ENCODE measurements around the gene IL12B. TPM values are rescaled to one million over a fixed set of nuclear protein-coding genes. Genes with fewer than 3 reads are reported as not detected.
A peak's percentile ranks its signal among the peaks of the same experiment; 100 is the strongest.
"Not testable (repeated sequence)": the region's sequence is repeated elsewhere in the genome, so short reads cannot be mapped to it uniquely, and the experiment has no call there.

Gene IL12B
- not detected in 2 replicates for total RNA-seq

DNA sequence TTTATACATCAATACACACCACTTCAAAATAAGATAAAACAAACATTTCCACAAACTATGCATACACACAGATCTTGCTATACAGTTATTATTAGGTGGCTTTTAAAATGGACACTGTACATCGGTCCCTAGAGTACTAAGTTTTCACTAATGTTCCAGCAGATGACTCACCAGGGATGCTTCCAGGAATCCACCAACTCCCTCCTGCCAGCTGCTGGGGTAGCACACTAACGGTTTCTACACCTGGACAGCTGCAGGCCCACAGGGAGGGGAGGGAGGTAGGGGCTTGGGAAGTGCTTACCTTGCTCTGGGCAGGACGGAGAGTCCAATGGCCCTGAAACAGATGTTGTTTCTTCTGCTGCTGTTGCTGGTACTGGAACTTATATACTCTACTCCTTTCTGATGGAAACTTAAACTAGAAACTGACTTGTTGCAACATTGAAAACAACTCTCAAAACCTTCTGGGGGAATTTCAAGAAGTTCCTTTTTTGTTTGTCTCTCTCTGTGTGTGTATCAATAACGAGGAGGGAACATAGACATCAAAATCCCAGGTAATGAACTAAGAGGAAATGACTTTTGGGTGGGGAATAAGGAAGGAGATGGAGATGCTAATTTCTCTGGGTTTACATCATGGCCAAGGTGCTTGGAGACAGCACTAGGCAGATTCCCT lies at the start of gene IL12B:
Gene IL12B (minus strand): TSS at position 357 of the 670 bp plus-strand sequence. CDS start 3,705 bp downstream, outside the sequence.
- DNase-seq (ENCODE audit: low read depth in 2 of 2): no peak

DNA sequence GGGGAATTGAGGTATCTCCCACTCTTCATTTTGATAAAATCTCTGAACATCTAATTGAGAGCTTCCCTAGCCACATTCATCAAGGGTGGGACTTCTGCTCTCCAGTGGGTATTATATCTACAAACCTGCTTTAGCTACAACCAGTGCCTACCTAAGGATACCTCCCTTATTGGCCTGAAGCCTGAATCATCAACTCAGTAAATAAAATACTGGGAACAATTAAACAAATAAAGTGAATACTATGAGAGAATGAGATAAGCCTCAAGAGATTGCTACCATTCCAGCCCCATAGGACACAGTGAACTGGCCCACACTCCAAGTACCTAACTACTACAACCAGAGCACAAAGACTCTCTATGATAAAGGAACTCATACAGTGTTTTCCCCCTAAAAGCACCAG lies 47.4 kb upstream of the IL12B start:
- DNase-seq (ENCODE audit: low read depth in 2 of 2): no peak

DNA sequence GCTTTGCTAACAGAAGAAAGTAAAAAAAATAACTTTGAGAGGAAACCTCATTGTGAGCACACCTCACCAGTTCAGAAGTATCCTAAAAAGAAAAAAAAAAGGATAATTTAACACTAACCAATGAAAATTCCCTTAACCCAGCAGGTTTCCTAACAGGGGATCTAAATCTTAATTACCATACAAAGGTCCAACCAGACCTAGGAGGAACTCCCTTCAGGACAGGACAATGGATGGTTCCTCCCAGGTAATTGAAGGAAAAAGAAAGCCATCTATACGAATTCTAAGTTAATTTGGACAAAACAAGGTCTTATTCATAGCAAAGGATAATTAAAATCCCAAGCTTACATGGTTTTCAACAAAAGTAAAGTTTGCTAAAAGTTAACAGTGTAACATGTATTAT lies 37.6 kb upstream of the IL12B start:
- DNase-seq (ENCODE audit: low read depth in 2 of 2): not testable (repeated sequence)

DNA sequence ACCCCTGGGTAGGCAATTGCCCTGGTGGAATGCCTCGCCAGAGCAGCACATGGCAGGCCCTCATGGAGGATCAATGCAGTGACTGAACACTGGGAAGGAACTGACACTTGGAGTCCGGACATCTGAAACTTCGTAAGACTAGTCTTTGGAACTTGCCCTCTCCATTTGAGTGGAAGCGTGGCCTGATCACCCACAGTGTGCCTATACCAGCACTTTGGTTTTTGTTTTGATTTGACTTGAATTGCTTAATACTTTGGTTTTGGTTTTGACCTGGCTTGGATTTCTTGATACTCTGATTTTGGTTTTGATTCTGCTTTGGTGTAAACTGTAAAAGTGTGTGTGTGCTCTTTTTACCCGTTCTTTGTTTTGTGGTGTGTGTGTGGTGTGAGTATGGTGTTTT lies 36.5 kb upstream of the IL12B start:
- not testable (repeated sequence) for DNase-seq (ENCODE audit: low read depth in 2 of 2)

DNA sequence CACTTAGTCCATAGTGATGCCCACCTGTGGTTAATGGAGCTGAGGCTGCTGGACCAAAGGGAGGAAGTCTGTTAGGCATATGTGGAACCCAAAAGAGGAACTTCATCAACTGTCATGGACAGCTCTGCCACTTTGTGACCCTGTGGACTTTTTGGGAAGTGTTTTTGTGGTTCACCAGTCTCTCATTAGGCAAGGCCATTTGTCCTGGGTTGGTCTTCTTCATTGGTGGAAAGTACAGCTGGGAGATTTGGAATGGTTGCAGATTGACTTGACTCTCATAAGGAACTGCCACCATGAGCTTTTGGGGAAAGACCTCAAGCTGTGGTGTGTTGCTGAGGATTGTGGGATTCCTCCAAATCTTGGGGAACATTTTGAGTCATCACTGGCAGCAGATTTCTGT lies 31.9 kb upstream of the IL12B start:
- no peak for DNase-seq (ENCODE audit: low read depth in 2 of 2)

DNA sequence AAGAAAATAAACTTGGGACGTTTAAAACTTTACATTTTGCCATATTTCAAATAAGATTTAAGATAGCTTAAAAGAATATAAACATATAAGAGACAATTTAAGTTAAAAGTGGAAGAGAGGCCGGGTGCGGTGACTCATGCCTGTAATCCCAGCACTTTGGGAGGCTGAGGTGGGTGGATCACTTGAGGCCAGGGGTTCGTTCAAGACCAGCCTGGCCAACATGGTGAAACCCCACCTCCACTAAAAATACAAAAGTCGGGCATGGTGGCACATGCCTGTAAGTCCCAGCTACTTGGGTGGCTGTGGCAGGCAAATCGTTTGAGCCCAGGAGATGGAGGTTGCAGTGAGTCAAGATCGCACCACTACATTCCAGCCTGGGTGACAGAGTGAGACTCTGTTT lies 29.6 kb upstream of the IL12B start:
- DNase-seq (ENCODE audit: low read depth in 2 of 2): not testable (repeated sequence)

DNA sequence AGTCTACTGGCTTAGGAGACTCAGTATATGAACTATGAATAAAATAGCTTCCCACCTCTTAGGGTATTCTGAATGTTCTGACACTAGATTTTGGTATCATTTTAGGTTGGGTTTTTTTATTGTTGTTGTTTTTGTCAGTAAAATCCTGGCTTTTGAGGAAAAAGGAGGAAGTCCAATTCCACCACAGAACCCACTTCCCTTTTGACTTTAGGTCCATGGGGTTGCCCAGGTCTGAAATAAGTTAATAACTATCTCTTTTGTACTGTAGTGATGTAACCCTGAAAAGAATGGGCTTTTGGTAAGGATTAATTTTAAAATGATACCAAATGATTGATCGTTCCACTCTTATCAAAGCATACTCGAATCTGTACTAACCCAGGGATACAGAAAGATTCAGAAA lies 29.1 kb upstream of the IL12B start:
- DNase-seq (ENCODE audit: low read depth in 2 of 2): no peak

DNA sequence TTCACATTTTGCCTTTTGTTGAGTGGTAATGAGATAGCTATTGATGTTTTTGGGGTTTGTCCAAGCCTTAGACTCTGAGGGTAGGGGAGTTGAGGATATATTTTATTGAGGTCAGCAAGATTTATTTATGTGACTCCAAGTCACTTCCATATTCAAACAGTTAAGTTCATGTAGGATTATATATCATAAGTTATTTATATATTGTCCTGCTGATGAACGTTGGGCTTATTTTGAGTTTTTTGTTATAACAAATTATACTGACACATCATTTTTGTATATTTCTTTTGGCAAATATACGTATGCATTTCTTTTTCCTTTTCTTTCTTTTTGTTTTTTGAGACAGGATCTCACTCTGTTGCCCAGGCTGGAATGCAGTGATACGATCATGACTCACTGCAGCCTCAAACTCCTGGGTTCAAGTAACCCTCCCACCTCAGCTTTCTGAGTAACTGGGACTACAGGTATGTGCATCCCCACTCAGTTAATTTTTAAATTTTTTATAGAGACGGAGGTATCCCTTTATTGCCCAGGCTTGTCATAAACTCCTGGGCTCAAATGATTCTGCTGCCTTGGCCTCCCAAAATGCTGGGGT lies 23.5 kb upstream of the IL12B start:
- no peak for DNase-seq (ENCODE audit: low read depth in 2 of 2)

DNA sequence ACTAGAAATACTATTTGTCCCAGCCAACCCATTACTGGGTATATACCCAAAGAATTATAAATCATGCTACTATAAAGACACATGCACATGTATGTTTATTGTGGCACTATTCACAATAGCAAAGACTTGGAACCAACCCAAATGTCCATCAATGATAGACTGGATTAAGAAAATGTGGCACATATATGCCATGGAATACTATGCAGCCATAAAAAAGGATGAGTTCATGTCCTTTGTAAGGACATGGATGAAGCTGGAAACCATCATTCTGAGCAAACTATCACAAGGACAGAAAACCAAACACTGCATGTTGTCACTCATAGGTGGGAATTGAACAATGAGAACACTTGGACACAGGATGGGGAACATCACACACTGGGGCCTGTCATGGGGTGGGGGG lies 20.4 kb upstream of the IL12B start:
- not testable (repeated sequence) for DNase-seq (ENCODE audit: low read depth in 2 of 2)

DNA sequence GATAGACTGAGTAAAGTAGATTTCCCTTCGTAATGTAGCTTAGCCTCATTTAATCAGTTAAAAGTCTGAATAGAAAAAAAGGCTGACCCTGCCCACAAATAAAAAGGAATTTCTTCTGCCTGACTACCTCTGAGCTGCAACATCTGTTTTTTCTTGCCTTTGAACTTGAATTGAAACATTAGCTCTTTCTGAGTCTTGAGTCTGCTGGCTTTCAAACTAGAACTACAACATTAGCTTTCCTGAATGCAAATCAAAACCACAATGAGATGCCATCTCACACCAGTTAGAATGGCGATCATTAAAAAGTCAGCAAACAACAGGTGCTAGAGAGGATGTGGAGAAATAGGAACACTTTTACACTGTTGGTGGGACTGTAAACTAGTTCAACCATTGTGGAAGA lies 19.9 kb upstream of the IL12B start:
- not testable (repeated sequence) for DNase-seq (ENCODE audit: low read depth in 2 of 2)

DNA sequence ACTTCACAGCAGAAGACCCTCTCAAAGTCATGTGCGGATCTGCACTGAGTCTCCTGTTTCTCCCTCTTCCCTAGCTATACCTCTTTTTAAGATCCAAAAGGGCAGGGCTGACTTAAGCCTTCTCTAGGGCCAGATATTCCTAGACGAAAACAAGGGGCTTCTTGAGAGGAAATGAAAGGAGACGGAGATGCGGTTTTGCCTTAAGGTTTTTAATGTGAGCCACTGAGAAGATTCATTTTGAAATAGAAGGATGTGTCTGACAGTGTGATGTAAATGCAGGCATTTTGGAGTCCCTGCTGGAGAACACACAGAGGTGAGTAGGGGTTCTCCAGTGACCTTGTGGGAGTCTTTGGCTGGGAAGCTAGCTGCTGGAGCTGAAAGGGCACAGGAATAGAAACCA lies 15.6 kb upstream of the IL12B start:
- no peak for DNase-seq (ENCODE audit: low read depth in 2 of 2)

DNA sequence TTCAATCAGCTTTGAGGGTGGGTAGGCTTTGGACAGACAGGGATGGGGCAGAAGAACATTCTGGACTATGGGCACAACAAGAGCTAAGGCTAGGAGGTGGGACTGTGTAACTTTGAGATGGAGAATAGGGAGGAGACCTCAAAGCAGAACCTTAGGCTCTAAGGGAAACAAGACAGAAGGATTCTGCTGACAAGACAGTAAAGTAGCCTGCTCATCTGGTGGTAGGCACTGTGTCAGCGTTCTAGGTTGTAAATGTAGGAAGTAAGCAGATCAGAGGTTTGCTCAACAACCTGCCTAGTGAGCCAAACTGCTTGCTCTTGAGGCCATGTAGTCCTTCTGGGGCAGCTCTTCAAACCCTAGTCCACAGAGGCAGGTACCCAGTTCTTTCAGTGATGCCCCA lies 15.0 kb upstream of the IL12B start:
- no peak for DNase-seq (ENCODE audit: low read depth in 2 of 2)

DNA sequence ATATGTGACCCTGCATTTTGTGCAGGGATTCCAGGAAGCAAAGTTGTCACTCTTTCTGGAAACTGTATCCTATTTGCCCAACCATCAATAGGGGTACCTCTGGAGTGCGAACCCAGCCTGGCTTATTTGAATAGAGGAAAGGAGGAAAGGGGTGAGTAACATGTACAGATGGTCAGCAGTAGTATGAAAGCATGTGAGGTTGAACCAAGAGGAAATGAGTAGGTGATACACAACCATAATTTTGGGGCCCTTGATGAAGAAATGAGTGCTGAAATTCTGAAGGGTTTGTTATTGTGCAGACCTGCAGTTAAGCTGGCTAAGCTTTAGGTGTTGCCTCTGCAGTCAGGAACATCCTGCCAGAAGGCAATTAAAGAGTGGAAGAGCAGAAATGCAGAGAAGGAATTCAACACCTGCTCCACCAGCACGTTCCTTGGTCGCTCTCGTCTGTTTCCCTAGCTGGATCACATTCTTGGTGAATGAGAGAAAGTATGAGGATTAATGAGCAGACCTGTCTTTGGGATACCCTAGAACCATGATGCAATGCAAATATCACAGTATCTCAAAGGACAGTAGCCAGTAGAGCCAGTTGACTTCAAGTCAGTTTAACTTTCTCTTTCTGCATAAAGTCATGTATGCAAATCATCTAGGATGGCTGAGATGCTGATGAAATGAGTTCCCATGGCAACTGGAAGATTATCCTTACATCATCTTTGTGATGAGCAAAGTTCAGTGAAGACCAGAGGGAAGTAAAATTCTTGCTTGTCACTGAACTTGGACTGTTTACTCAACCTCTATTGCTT lies 13.2 kb upstream of the IL12B start:
- no peak for DNase-seq (ENCODE audit: low read depth in 2 of 2)

DNA sequence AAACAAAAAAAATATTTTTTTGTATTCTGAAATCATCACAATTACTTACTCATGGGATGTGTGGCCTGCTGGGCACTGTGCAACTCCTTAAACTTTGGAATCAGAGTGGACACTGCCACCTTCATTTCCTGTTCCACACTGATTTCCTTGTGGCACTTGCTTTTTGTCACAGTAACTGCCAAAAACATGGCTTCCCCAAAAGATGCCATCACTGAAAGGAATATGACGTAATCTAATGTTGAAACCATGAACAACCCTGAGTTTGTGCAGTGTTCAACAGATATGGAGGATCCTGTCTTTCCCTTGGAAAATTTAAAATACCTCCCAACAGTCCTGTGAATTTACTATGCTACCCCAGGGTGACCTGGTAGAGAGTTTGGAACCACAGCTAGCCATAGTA lies 12.6 kb upstream of the IL12B start:
- DNase-seq (ENCODE audit: low read depth in 2 of 2): no peak

DNA sequence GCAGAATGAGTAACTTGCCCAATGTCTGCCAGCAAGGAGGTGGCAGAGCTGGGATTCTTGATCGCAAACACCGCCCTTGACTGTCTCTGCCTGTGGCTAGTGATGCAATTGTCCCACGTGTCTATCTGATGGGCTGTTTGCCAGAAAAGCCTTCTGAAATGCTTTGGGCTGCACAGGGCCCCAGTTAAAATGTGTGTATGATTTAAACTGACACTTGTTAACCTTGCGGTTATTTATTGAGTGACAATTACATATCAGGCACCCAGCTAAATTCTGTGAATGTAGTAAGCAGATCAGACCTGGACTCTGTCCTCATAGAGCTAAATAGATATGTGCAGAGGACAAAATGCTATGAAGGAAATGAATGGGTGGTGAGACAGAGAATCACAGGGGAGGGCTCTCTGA lies 11.6 kb upstream of the IL12B start:
- peak; percentile 25 to 42 for DNase-seq (ENCODE audit: low read depth in 2 of 2)

DNA sequence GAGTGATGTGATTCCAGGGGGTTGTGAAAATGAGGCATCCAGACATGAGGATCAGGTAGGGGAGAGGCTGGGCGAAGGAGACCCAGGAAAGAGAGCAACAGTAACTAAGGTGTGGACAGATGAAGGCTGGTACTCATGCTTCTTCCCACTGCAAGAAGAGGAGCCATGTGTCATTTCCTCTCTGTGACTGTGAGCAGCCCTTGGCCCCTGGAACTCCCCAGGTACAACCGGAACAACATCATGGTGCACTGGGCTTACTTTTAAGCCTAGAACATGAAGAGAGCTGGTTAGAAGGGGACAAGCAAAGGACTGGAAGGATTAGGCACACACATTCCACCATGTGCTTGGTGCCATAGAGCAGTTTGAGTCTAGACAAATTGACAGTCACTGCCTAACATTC lies 10.9 kb upstream of the IL12B start:
- no peak for DNase-seq (ENCODE audit: low read depth in 2 of 2)

DNA sequence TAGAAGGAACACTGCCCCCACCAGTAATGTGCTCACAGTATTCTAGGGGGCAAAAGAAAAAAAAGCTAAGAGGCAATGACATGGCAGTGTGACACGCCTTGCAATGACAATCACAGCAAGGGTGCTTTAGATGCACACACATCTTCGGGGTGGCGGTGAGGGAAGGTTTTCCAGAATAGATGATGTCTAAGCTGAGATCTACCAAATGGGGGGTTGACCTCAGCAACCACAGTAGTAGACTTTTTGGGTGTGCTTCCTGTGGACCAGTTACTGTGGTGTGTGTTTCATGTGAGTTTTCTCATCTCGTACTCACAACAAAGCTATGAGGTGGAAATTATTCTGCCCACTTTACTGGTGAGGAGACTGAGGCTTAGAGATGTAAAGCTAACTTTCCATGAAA lies 10.2 kb upstream of the IL12B start:
- DNase-seq (ENCODE audit: low read depth in 2 of 2): no peak

DNA sequence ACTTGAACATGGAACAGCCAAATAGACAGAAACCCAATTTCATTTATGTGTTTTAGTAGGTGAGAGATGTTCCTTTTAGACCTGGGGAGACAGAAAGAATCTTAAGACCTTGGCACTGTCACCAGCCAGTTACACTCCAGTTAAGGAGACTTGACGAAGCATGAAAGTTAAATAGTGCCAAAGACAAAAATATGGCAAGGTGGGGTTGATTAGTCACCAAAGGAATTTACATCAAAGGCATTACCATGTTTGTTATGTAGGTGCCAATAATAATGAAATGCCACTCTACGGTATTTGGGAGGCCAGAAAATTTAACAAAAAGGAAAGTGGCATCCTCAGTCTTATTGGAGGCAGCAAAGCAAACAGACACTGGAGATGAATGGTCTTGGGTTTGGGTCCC lies 9.2 kb upstream of the IL12B start:
- DNase-seq (ENCODE audit: low read depth in 2 of 2): no peak

DNA sequence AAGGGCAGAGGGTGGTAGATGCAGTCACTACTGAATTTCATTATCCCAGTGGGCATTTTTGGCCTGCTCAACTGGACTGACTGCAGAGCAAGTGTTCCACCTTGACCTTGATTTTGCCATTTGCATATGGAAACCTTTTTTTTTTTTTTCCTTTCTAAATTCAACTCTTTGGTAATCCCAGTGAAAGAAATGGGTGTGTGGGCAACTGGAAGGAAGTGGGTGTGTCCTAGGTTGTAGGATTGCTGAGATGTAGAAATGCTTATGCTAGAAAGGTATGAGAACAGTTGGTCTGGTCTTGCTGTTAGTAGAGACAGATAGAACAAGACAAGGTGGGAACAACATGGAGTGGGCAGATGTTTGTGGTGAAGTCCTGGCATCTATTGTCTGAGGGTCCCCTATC lies 7.8 kb upstream of the IL12B start:
- DNase-seq (ENCODE audit: low read depth in 2 of 2): no peak

DNA sequence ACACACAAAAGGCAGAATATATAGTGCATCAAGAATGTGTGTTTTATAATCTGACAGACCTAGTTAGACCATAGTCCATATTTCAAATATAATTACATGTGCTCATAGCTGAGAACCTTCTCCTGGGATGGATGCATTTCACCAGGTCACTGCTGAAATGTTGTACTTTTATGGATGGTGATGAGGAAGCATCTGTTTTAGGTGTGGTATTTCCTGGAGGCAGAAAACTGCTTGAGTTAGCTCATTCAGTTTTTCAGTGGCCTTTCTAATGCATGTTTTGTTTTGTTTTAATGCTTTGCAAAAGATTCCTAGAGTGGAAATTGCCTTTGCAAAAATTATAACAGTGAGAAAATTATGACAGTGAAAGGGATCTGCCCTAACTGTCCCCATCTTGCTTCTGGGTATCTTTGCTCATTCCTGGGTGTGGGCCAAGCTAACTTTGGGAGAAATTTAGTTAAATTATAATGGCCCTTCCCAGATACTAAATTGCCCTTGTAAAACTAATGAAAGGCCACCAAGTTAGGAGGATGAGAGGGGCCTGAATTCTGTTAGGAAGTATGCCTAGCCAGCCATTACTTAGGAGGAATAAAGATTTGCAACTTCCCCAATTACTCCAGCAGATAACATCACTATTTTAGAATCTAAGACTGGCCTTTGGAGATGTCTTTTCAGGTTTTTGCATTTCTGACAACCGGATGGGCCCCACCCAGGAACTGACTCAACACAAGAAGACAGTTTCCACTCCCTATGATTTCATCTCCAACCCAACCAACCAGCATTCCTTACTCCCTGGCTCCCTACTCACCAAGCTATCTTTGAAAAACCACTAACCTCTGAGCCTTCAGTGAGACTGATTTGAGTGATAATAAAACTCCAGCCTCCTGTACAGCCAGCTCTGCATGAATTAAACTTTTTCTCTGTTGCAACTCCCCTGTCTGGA lies 7.0 kb upstream of the IL12B start:
- peak in 1 of 2 donors; percentile 4 for DNase-seq (ENCODE audit: low read depth in 2 of 2)

DNA sequence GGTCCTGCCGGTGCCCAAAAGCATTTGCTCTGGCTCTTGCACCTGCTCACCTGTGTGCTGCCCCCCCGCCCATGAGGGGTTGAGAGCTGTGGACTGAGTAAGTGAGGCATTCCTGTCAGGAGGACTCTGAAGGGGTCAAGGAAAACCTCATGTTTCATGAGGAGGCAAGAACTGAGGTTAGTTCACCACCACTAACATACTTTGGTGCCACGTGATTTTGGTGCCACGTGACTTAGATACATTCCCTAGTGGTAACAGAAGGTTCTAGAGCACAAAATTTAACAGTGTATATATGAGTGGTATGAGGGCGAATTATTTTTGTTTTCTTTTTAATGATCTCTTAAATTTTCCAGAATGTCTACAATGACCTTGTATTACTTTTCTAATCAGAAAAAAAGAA lies 6.3 kb upstream of the IL12B start:
- no peak for DNase-seq (ENCODE audit: low read depth in 2 of 2)

DNA sequence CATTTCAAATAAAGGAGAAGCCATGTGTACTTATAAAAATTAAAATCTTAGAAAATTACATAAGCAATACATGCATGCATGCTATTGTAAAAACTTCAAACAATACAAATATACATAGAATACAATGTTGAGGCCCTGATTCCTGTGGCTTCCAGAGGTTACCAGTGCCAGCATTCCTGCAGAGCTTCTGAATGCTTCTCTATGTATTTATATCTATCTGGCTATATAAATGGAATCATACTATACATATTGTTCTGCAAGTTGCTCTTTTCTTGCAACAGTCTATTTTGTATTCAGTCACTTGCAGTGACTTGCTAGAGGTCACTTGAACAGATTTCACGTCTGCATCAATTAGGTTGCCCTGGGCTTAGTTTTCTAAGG lies 3.2 kb upstream of the IL12B start:
- DNase-seq (ENCODE audit: low read depth in 2 of 2): no peak

Measured in dermis microvascular lymphatic vessel endothelial cell (primary cell).